Stimulated activated CD4-positive, alpha-beta T cell treated with anti-CD3 and anti-CD28 coated beads, TNF-alpha, amount 100 ng/mL, for 1 hour (primary cell): Measurements from ENCODE around the gene WASF3.

Experiments
- DNase-seq, 3 donors: peaks; one replicate each; pipeline ENCODE4 v3.0.0-alpha.2; 2020; ENCODE audit warnings: low read depth in 3 of 3, low spot score in 1 of 3

WASF3 gene

DNA sequence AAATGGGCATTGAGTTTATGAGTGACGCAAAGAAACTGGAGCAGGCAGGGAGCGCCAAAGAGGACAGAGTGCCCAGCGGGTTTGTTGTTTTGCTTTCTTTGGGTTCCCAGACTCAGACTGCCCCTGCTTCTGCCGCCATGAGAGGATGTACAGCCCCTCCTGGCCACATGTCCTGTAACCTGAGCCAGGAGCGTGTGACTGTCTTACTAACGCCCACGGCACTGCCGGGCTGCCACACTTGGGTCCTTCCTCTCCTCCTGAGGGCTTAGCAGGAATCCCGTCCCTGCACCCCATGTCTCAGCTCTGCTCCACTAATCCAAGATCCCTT, 122.6 kb downstream of the WASF3 start:
- no peak for DNase-seq

DNA sequence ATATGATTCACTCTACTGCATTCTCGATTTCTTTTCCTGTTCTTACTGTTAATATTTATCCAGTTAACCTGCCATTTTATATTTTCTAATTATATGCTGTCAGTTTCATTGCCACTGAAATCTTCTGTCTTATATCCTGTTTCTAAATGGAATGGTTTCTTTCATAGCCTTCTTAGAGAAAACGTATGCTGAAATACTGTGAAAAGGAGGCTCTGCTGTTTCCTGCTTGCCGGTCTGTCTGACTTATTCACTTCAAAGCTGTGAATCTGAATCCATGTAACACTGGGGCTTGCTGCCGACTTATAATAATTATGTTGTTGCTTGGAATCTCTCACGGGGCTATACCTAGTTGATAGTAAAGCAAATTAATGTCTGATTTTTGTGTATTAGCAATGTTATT, 123.1 kb downstream of the WASF3 start:
- no peak for DNase-seq

DNA sequence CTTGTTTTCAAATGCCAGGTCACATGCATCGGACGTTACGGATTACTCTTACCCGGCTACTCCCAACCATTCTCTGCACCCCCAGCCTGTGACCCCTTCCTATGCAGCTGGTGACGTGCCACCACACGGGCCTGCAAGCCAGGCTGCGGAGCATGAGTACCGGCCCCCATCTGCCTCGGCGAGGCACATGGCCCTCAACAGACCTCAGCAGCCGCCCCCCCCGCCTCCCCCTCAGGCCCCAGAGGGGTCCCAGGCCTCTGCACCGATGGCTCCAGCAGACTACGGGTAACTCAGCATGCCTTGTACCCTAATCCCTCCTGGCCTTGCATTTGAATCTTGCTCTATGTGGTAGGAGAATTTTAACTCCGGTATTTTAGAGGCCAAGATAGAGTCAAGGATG, 123.6 kb downstream of the WASF3 start:
- no peak for DNase-seq

DNA sequence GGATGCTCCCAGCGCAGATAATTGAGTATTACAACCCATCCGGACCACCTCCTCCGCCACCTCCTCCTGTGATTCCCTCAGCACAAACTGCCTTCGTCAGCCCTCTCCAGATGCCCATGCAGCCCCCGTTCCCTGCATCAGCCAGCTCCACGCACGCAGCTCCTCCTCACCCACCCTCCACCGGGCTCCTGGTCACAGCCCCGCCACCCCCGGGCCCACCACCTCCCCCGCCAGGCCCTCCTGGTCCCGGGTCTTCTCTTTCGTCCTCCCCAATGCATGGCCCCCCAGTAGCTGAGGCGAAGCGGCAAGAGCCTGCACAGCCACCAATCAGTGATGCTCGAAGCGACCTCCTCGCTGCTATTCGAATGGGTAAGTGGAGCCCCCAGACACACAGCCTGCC, 125.1 kb downstream of the WASF3 start:
- DNase-seq: no peak

DNA sequence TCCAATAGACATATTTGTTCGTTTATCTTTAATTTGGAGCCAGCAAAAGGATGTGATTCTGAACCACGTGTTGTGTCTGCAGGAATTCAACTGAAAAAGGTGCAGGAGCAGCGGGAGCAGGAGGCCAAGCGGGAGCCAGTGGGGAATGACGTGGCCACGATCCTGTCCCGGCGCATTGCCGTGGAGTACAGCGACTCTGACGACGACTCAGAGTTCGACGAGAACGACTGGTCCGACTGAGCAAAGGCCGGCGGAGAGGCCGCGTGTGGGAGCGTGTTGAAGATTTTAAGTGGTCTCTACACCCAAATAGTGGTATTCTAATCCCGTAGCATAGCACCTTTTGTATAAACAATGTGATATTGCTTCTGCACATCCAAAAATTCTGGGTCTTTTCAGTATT, 128.1 kb downstream of the WASF3 start:
- no peak for DNase-seq

DNA sequence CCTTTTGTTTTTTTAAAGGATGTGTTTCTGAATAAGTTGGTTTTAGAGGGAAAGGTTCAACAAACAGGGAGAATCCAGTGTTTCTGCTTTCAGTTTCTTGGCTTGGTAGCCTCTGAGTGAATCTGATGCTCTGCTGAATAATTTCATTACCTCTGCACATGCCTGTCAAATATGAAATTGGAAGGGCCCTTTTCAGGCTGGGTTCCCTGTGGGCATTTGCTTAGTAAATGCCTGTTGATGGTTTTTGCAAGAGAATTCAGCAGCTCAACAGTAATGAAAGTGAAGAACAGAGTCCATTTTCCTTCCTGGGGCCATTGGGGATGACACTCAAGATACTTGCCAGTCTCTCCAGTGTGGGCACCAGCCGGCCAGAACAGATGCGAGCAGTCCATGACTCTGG, 128.8 kb downstream of the WASF3 start:
- DNase-seq: no peak

DNA sequence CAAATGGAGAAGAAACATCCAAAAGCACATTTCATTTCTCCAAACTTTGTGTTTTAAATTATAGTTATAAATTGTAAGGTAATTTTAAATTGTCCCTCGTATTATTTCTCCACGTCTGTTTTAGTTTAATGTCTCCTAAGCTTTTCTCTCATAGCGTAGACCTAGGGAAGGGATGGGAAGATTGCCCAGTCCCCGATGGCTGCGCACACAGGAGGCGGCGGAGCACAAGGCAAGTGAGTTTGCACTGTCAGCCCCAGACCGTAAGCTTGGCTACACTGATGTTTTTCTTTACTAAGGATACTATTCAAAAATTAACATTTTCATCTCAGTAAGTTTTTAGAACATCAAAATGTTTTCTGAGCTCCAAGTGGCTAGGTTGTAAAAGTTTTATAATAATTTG, 130.8 kb downstream of the WASF3 start:
- no peak for DNase-seq

DNA sequence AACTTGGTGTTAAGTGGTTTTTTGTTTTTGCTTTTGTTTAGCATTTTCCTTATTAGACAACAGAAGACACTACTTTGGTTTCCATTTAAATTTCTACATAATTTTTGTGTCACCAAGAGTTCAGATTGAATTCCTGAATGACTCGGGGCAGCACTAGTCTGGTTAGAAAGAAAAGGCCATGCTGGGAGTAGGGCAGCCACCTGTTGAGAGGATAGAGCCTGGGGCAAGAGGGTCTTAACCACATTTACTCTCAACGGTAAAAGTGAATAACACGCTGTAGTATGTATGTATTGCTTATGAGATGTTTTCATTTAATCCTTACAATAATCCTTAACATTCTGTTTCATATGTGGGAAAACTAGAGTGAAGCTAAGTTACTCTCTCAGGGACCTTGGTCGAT, 131.5 kb downstream of the WASF3 start:
- no peak for DNase-seq

DNA sequence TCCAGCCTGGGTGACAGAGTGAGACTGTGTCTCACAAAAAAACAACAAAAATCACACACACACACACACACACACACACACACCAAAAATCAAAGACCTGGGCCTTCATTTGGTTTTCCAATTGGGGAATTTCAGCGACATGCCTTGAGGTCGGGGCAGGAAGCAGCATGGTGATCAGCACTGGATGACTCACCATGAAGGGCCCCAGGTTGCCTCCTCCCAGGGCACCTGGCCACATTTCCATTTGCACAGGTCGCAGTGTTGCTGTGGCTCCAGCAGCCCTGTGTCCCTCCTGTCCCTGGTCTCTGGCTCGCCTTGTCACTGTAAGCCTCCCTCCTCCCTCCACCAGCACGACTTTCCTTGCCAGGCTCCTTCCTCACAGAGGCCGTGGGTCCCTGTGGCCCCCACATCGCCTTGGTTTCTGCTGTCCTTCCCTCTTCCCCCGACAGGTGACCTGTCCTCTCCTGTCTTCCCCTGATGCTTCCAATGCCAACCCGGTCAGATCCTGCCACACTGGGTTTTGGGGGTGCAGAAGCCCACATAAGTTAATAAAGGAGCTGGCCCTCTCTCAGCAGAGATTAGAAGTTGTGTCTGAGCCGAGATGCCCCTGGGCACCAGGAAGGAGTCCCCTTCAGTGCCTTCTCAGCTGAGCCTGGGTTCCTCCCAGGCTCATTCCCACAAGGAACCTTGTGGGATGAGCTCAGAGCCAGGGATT, 136.4 kb downstream of the WASF3 start:
- no peak for DNase-seq

DNA sequence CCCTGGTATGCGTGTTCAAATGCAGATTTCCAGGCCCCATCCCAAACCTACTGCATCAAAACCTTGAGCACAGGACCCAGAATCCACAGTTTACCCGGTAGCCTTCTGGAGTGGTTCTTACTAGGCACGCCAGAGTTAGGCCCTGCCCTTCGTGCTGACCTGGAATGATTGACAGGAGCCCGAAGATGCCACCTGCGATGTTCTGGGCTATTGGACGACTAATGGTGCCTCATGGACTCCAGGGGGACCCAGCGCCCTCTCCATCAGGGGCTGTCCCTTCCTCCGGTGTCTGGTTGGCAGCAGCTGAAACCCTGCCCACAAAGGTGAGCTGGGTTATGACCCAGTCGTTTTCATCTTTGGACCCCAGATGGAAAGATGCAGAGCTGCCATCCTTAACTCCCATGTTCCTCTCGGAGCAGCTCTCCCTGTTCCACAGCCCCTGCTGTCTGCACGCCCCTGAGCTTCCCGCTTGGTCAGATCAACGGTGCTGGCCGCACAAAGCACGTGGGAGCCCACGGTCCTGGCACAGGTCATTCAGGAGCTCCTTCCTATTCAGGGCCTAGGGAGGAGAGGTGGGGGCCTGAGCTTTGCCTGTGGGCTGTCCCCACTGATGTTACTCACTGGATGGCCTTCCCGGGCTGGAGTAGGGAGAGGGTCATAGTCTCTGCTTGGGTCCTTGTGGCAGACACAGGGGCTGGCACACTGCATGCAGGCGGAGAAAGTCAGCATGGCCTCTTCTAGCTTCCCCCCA, 137.3 kb downstream of the WASF3 start:
- DNase-seq: no peak

DNA sequence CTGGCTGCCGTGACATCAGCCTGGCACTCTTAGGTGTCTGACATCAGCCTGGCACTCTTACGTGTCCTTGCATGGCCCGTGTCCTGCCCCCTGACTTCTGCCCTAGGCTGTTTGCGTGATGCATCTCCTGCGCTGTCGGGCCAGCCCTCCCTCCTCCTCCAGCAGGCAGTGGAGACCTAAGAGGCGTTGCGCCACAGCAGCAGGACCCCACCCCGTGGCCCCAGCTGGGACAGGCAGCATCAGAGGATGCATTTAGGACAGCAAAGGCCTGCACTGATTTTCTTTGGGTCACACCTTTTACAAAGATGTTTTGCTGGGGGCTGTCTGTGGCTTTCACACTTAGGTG, 137.8 kb downstream of the WASF3 start:
- no peak for DNase-seq

DNA sequence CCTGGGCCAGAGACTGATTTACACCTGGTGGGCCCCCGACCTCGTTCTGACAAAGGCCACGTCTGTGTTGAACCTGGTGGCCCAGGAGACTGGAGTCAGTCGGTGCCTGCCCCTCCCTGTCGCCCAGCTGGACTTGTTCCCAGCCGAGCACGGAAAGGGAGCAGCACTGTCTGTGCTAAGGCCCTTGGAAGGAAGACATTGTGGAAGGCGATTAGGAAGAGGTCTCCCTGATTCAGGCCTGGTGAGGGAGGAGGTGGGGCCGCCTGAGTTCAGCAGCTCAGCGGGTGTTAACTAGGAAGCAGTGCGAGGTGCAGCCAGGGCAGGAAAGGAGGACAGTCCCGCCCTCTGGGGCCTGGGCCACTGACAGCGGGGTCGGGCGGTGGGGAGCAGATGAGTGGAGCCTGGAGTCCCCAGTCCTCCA, 138.4 kb downstream of the WASF3 start:
- no peak for DNase-seq

DNA sequence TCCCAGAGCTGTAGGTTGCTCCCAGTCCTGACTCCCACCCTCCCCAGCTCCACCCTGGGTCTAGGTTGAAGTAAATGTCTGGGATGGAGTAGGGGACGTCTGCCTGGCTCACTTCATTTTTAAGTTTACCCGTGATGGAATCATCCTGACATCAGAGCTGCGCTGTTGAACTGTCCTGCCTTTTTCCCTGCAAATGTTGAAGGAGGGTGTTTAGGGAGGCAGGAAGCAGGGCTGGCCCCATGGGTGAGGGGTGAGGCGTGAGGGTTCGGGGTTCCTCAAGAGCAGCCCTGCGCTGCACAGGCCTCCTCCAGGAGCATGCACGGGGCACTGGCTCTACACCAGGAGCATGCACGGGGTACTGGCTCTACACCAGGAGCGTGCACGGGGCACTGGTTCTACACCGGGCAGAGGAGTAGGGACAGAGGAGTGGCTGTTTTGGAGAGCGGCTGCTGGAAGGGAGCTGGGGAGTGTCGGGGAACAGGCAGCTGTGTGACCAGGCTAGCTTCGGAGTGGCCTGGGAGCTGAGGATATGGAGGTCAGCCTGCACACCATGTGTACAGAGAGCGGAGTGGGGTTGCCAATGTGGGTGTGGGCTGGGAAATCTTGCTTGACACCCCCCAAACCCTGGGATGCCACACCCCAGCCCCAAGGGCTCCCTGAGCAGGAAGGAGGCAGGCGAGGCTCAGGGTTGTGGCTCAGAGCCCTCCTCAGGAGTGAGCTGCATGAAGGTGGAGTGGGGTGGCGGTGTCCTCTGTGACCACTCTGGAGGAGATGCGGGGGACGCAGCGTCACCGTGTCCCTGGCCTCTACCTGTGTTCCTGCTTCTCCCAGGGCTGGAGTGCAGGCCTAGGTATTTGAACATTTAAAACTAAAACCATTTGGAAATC, 139.8 kb downstream of the WASF3 start:
- DNase-seq: no peak

DNA sequence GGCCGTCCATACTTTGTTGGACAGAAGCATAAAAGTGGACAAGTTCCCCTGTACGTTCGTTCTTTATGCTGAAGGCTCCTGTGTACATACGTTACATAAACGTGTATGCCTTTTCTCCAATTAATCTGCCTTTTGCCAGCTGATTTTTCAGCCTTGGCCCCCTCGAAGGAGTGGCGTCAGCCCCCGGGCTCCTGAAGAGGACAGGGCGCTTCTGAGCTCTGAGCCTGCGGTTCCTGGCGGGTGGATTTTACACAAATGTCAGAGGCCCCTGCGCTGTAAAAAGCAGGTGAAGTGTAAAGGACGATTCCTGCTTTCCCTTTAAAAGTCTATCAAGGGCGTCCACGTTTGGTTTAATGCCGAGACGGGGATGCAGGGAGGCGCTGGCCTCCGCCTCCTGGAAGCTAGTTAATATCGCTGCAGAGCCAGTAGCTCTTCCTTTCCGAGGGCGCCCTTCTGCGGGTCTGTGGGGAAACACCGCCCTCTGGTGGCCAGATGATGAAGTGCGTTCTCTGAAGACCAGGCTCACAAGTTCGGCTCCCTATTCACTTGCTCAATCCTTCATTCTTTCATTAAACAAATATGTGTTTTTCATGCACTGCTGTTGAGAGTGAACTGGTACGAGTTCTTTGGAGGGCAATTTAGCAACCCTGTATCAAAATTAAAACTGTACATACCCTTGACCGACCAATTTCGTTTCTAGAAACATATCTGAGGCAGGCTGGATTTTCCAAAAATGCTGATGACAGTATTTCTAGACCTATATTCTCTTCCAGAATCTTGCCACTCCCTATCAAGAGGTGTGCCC, 141.1 kb downstream of the WASF3 start:
- DNase-seq: peak; percentile 23 to 80 (median 66)

DNA sequence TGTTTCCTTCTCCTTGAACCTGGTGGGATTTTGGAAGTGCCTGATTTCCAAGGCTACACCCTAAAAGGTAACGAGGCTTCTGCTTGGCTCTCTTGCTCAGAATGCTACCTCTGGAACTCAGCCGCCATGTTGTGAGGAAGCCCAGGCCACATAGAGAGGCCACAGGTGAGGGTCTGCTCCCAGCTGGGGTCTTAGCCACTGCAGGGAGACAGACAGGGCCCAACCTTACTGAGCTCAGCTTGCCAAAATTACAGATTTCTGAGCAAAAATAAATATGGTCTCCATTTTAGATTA, 141.7 kb downstream of the WASF3 start:
- no peak for DNase-seq

DNA sequence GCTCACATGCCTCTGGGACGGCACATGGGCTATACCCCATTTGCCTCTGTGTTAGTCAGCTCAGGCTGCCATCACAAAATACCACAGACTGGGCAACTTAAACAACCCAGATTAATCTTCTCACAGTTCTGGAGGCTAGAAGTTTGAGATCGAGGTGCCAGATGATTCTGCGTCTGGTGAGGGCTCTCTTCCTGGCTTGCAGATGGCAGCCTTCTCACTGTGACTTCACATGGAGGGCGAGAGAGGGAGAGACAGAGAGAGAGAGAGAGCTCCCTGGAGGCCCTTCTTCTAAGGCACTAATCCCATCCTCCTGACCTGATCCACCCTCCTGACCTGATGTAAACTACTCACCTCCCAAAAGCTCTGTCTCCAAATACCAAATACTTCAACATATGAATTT, 148.1 kb downstream of the WASF3 start:
- DNase-seq: no peak

DNA sequence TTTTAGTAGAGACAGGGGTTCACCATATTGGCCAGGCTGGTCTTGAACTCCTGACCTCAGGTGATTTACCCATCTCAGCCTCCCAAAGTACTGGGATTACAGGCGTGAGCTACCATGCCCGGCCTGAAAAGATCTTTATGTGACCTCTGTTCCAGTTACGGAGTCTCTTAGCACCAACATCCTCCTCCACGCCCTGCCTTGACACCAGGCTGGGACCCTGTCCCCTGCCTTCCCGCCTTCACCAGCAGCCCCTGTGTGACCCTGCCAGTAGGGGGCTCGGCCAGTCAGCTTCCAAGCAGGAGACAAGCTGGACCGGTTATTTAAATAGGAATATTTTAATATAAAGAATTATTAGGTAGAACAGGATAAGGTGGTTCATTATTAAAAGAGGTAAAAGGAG, 148.9 kb downstream of the WASF3 start:
- DNase-seq: no peak

DNA sequence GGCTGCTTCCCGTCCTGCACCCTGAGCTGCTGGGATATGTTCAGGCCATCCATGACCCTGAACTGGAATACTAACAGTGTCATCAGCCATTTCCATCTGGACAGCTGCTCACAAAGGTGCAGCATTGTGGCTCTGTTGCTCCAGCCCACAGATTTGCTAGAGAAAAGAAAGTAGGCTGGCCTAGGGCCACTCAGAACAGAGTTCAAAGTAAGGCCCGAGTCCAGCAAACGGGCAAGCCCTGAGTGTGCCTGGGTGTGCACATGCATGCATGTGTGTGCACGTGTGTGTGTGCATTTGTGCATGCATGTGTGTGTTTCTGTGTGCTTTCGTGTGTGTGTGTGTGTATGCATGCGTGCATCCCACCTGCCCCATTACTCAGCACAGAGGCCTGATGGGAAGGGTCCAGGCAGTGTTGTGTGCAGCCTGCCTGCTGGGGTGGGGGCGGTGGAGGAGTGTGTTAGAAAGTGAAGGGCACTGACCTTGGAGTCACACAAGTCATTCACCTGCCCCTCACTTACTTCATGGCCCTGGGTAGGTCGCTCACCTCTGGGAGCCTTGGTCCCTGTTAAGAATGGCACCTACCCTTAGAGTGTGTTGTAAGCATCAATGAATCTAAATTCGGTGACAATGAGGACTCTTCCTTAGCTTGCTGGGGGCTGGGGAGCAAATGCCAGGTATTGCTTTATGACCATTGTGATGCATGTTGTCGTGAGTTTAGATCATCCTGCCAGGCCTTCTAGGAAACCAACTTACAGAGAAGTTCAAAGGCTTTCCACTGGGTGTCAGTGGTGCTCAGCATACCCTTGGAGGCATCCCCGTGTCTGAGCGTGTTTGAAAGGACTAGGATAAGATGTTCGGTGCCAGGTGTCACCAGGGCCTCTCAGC, 149.9 kb downstream of the WASF3 start:
- no peak for DNase-seq

DNA sequence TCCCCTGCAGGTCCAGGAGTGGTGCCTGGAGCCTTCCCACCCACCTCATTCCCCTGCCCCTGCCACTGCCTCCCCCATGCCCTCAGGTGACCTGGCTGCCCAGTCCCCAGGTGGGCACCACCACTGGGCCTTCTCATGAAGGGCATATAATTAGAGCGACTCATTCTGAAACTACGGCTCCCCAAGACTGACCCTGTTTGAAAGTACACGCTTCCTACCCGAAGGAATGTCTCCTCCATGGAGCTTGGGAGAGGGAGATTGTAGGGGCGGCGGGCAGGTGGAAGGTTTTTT, 150.5 kb downstream of the WASF3 start:
- no peak for DNase-seq

DNA sequence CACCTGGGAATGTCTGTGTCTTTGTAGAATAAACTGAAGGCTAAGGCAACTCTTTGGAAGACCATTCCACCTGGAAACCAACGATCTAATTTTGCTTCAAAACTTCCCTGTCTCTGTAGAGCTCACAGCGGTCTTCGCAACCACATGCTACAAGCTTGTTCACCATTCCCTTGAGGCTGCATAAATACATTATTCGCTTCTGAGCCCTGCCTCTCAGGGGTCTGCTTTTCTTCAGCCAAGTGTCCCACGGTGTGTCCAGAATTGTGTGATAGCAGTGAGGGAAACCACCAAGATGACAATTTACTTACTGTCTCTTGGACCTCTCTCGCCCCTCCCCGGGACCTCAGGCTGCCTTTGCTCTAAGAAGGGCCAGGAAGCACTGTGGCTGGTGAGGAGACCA, 152.0 kb downstream of the WASF3 start:
- DNase-seq: no peak

DNA sequence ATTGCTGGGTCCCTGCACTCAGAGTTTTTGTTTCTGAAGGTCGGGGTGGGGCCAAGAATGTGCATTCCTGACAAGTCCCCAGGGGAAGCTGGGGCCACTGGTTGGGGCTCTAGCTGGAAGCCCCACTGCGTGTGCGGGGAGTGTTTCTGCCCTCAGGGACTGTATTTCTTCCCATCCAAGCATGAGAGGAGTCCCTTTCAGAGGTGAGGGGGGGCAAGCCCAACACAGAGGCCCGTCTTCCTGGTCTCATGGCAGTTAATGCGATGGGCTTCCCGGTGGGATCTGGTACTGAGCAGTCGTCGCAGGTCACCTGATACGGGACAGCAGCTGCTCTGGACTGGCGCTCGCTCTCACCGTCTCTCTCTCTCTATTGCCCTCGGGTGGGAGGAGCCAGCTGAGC, 152.7 kb downstream of the WASF3 start:
- no peak for DNase-seq
